Liver (tissue), 9 donors: Measurements from ENCODE around the gene ZBTB4. TPM values are rescaled to one million over a fixed set of nuclear protein-coding genes. Genes with fewer than 3 reads are reported as not detected.

ENCODE experiments used
- DNase-seq: peaks from one replicate; pipeline ENCODE4 v3.0.0-alpha.2; 2017; ENCODE audit warnings: low spot score
- H3K27ac ChIP-seq, 2 donors: one replicate each; pipeline ENCODE4 v1.7.0; 2013; ENCODE audit warnings: inconsistent platforms in 2 of 2, low read length in 2 of 2, control low read depth in 1 of 2, low read depth in 1 of 2, mild to moderate bottlenecking in 1 of 2
- H3K27me3 ChIP-seq, 4 donors: one replicate each; pipeline versions ENCODE4 v1.6.1 to v1.7.0; 2013; ENCODE audit warnings: low read length in 3 of 4, inconsistent platforms in 1 of 4, mild to moderate bottlenecking in 1 of 4, moderate library complexity in 1 of 4; ENCODE audit not compliant: control insufficient read depth in 4 of 4, insufficient read depth in 4 of 4
- H3K36me3 ChIP-seq, 4 donors: one replicate each; pipeline versions ENCODE4 v1.6.1 to v1.7.0; 2013; ENCODE audit warnings: low read length in 3 of 4, mild to moderate bottlenecking in 3 of 4, low read depth in 1 of 4, moderate library complexity in 1 of 4; ENCODE audit not compliant: control insufficient read depth in 4 of 4, insufficient read depth in 3 of 4
- H3K4me1 ChIP-seq, 4 donors: one replicate each; pipeline versions ENCODE4 v1.6.1 to v1.7.0; 2013; ENCODE audit warnings: low read length in 3 of 4, mild to moderate bottlenecking in 3 of 4, moderate library complexity in 1 of 4; ENCODE audit not compliant: control insufficient read depth in 4 of 4, insufficient read depth in 4 of 4
- H3K4me3 ChIP-seq, 3 donors: one replicate each; pipeline versions ENCODE4 v1.6.1 to v1.7.0; 2013; ENCODE audit warnings: low read length in 3 of 3, control low read depth in 1 of 3, low read depth in 1 of 3, mild to moderate bottlenecking in 1 of 3
- H3K9ac ChIP-seq, 2 donors: one replicate each; pipeline ENCODE4 v1.7.0; 2013; ENCODE audit warnings: low read length in 2 of 2, mild to moderate bottlenecking in 2 of 2, moderate library complexity in 2 of 2, control low read depth in 1 of 2, low read depth in 1 of 2
- H3K9me3 ChIP-seq, 4 donors: one replicate each; pipeline versions ENCODE4 v1.6.1 to v1.7.0; 2013; ENCODE audit warnings: low read length in 3 of 4; ENCODE audit not compliant: control insufficient read depth in 4 of 4
- EGR1 ChIP-seq, 2 donors: IDR thresholded peaks; 2 replicates each; pipeline ENCODE4 v1.6.1; 2016 to 2018; ENCODE audit warnings: antibody characterized with exemption in 2 of 2, low read depth in 2 of 2
- FOXA2 ChIP-seq: IDR thresholded peaks from 2 replicates; pipeline ENCODE4 v1.6.1; 2016; ENCODE audit warnings: antibody characterized with exemption
- GABPA ChIP-seq, 2 donors: IDR thresholded peaks in 1 of 2; conservative IDR thresholded peaks in 1 of 2; 2 replicates each; pipeline ENCODE4 v1.6.1; 2016; ENCODE audit warnings: antibody characterized with exemption in 2 of 2, mild to moderate bottlenecking in 1 of 2, moderate library complexity in 1 of 2
- HNF4A ChIP-seq, 2 donors: conservative IDR thresholded peaks; 2 replicates each; pipeline ENCODE4 v1.6.1; 2016; ENCODE audit warnings: antibody characterized with exemption in 2 of 2, mild to moderate bottlenecking in 2 of 2
- JUND ChIP-seq, 2 donors: IDR thresholded peaks; 2 replicates each; pipeline ENCODE4 v1.6.1; 2016; ENCODE audit warnings: antibody characterized with exemption in 2 of 2
- NR2F2 ChIP-seq: IDR thresholded peaks from 2 replicates; pipeline ENCODE4 v1.6.1; 2016; ENCODE audit warnings: antibody characterized with exemption
- RAD21 ChIP-seq, 2 donors: IDR thresholded peaks; 2 replicates each; pipeline ENCODE4 v1.6.1; 2016; ENCODE audit warnings: antibody characterized with exemption in 2 of 2, mild to moderate bottlenecking in 2 of 2
- RXRA ChIP-seq, 2 donors: IDR thresholded peaks; 2 replicates each; pipeline ENCODE4 v1.6.1; 2017 to 2018; ENCODE audit warnings: antibody characterized with exemption in 2 of 2, mild to moderate bottlenecking in 1 of 2
- SP1 ChIP-seq: IDR thresholded peaks from 2 replicates; pipeline ENCODE4 v1.6.1; 2018; ENCODE audit warnings: antibody characterized with exemption, mild to moderate bottlenecking
- TAF1 ChIP-seq: conservative IDR thresholded peaks from 2 replicates; pipeline ENCODE4 v1.6.1; 2016; ENCODE audit warnings: antibody characterized with exemption, mild to moderate bottlenecking
- YY1 ChIP-seq: IDR thresholded peaks from 2 replicates; pipeline ENCODE4 v1.6.1; 2016; ENCODE audit warnings: antibody characterized with exemption, mild to moderate bottlenecking
- WGBS: extraction: QIAGEN DNeasy Blood & Tissue Kit; methylation state at CpG from one replicate; pipeline ENCODE4 v1.1.7; 2013; 5-methylcytosine and 5-hydroxymethylcytosine counted together
- polyA plus RNA-seq, 2 donors: library from polyadenylated mRNA; stranded (reverse) in 1 of 2; unstranded in 1 of 2; fragments of 200-250 nt in 1 of 2; fragments of >200 nt in 1 of 2; fragmentation: Nextera tagmentation in 1 of 2; extraction: Ambion mirVana in 1 of 2; gene quantifications; one replicate each; pipeline versions ENCODE4 v1.2.1 to v1.2.3, GENCODE V29; 2013 to 2015
- total RNA-seq, 2 donors: library from RNA; depleted of rRNA; stranded (reverse); fragments of >200 nt; gene quantifications; one replicate each; pipeline ENCODE4 v1.2.3, GENCODE V29; 2014
- TF ChIP-seq, protein P1 (sequence below): IDR thresholded peaks from 2 replicates; pipeline ENCODE4 v1.6.1; 2016; ENCODE audit warnings: antibody characterized with exemption
- TF ChIP-seq, protein P2 (sequence below): IDR thresholded peaks from 2 replicates; pipeline ENCODE4 v1.6.1; 2016; ENCODE audit warnings: antibody characterized with exemption
- TF ChIP-seq, protein P3 (sequence below): IDR thresholded peaks from 2 replicates; pipeline ENCODE4 v1.6.1; 2016; ENCODE audit warnings: antibody characterized with exemption, mild to moderate bottlenecking
- TF ChIP-seq, protein P4 (sequence below): fragments of 150-350 bp; IDR thresholded peaks from 2 replicates; pipeline ENCODE4 v1.5.1; 2017; ENCODE audit warnings: improper control_type of control experiment, low read depth, low read length; ENCODE audit not compliant: missing input control
- donor health status: healthy.
- donor health status: healthy.
- donor health status: healthy.
- donor health status: healthy.
- donor health status: healthy.

ZBTB4 gene
- total and polyA plus RNA-seq, 4 donors: 1.5 to 6.0 (median 5.1) TPM

DNA sequence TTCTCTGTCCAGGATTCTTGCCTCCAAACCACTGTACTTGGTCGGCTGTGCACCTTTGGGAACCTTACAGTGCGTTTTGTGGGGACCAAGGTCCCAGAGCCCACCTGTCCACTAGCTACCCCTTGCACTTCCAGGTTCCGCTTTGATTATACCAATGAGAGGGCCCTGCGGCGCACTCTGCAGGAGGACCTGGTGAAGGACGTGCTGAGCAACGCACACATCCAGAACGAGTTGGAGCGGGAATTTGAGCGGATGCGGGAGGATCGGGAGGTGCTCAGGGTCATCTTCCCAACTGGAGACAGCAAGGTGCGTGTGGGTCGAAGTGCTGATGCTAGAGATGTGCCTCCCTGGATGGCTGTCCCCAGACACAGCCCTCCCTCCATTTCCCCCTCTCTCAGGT is 23.6 kb upstream of the ZBTB4 start:
- no peak for TF ChIP-seq SP1
- TF ChIP-seq RAD21 (IDR thresholded peaks at IDR 0.05): peak; percentile 44 to 65
- no peak overlapping the region for H3K9ac ChIP-seq
- WGBS: 91% methylated on average over 14 of the region's 14 CpGs
- H3K4me1 ChIP-seq: no peaks in the 10 kb centered on the region
- no peak overlapping the region for H3K27ac ChIP-seq
- H3K27me3 ChIP-seq: no peaks in the 10 kb centered on the region
- peaks cover 37 to 89% (median 73%) of the 10 kb centered on the region in 4 donors for H3K36me3 ChIP-seq
- H3K9me3 ChIP-seq: no peaks in the 10 kb centered on the region
- no peak for DNase-seq
- no peak overlapping the region for H3K4me3 ChIP-seq

DNA sequence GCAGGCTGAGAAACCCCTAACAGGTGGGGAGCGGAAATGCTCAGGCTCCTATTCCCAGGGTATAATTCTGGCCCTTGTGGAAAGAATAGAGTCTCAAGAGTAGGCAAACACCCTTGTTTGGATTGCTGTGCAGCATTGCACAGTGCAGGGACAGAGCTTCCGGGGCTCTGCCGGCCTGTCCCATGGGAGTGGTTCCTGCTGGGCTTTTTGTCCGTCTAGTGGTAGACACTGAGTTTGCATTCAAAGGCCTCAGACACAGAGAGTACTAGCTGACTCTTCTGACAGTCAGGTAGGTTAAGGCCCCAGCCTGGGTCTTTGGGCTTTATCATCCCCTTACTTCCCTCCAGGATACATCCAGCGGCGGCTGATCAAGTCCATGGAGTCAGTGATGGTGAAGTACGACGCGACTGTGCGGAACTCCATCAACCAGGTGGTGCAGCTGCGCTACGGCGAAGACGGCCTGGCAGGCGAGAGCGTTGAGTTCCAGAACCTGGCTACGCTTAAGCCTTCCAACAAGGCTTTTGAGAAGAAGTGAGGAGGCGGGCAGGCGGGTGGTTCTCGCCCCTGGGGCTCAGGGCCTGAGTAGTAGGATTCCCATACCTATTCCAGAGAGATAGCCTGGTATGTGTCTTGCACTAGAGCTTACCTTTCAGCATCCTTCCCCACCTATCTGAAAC is 22.9 kb upstream of the ZBTB4 start:
- no peak overlapping the region for H3K4me3 ChIP-seq
- H3K27ac ChIP-seq: no peak overlapping the region
- no peaks in the 10 kb centered on the region for H3K9me3 ChIP-seq
- DNase-seq: no peak
- no peaks in the 10 kb centered on the region for H3K4me1 ChIP-seq
- no peak overlapping the region for H3K9ac ChIP-seq
- H3K36me3 ChIP-seq: peaks cover 41 to 90% (median 77%) of the 10 kb centered on the region in 4 donors
- TF ChIP-seq JUND (IDR thresholded peaks at IDR 0.05): no peak
- TF ChIP-seq TAF1: no peak
- TF ChIP-seq YY1: no peak
- TF ChIP-seq, protein P1, sequence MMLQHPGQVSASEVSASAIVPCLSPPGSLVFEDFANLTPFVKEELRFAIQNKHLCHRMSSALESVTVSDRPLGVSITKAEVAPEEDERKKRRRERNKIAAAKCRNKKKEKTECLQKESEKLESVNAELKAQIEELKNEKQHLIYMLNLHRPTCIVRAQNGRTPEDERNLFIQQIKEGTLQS: no peak
- TF ChIP-seq GABPA (IDR thresholded peaks at IDR 0.05 in 1 of 2, conservative IDR thresholded peaks at IDR 0.05 in 1 of 2): no peak
- TF ChIP-seq, protein P2, sequence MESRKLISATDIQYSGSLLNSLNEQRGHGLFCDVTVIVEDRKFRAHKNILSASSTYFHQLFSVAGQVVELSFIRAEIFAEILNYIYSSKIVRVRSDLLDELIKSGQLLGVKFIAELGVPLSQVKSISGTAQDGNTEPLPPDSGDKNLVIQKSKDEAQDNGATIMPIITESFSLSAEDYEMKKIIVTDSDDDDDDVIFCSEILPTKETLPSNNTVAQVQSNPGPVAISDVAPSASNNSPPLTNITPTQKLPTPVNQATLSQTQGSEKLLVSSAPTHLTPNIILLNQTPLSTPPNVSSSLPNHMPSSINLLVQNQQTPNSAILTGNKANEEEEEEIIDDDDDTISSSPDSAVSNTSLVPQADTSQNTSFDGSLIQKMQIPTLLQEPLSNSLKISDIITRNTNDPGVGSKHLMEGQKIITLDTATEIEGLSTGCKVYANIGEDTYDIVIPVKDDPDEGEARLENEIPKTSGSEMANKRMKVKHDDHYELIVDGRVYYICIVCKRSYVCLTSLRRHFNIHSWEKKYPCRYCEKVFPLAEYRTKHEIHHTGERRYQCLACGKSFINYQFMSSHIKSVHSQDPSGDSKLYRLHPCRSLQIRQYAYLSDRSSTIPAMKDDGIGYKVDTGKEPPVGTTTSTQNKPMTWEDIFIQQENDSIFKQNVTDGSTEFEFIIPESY: no peak
- WGBS: 93% methylated on average over 20 of the region's 20 CpGs
- no peaks in the 10 kb centered on the region for H3K27me3 ChIP-seq

DNA sequence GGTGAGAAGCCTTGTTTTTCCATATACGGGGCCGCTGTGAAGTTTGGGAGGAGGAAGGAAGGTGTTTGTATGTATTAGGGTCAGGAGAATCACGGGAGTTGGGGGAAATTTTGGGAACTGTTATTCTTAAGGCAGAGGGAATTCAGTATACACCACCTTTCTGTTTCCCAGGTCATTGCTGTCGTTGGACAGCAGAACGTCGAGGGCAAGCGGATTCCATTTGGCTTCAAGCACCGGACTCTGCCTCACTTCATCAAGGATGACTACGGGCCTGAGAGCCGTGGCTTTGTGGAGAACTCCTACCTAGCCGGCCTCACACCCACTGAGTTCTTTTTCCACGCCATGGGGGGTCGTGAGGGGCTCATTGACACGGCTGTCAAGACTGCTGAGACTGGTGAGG is 22.3 kb upstream of the ZBTB4 start:
- H3K4me1 ChIP-seq: no peaks in the 10 kb centered on the region
- no peak overlapping the region for H3K27ac ChIP-seq
- peaks cover 40 to 90% (median 79%) of the 10 kb centered on the region in 4 donors for H3K36me3 ChIP-seq
- 91% methylated on average over 14 of the region's 14 CpGs for WGBS
- H3K4me3 ChIP-seq: no peak overlapping the region
- H3K9ac ChIP-seq: no peak overlapping the region
- H3K9me3 ChIP-seq: no peaks in the 10 kb centered on the region
- DNase-seq: no peak
- H3K27me3 ChIP-seq: no peaks in the 10 kb centered on the region
- TF ChIP-seq RXRA (IDR thresholded peaks at IDR 0.05) (no peak), NR2F2 (no peak), JUND (IDR thresholded peaks at IDR 0.05) (no peak), RAD21 (IDR thresholded peaks at IDR 0.05) (no peak), EGR1 (IDR thresholded peaks at IDR 0.05; ENCODE audit: low read depth in 2 of 2) (no peak), FOXA2 (no peak), YY1 (no peak), SP1 (no peak), HNF4A (conservative IDR thresholded peaks at IDR 0.05) (no peak)
- TF ChIP-seq, protein P1: no peak
- TF ChIP-seq, protein P3, sequence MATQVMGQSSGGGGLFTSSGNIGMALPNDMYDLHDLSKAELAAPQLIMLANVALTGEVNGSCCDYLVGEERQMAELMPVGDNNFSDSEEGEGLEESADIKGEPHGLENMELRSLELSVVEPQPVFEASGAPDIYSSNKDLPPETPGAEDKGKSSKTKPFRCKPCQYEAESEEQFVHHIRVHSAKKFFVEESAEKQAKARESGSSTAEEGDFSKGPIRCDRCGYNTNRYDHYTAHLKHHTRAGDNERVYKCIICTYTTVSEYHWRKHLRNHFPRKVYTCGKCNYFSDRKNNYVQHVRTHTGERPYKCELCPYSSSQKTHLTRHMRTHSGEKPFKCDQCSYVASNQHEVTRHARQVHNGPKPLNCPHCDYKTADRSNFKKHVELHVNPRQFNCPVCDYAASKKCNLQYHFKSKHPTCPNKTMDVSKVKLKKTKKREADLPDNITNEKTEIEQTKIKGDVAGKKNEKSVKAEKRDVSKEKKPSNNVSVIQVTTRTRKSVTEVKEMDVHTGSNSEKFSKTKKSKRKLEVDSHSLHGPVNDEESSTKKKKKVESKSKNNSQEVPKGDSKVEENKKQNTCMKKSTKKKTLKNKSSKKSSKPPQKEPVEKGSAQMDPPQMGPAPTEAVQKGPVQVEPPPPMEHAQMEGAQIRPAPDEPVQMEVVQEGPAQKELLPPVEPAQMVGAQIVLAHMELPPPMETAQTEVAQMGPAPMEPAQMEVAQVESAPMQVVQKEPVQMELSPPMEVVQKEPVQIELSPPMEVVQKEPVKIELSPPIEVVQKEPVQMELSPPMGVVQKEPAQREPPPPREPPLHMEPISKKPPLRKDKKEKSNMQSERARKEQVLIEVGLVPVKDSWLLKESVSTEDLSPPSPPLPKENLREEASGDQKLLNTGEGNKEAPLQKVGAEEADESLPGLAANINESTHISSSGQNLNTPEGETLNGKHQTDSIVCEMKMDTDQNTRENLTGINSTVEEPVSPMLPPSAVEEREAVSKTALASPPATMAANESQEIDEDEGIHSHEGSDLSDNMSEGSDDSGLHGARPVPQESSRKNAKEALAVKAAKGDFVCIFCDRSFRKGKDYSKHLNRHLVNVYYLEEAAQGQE: no peak
- TF ChIP-seq, protein P2: no peak
- TF ChIP-seq, protein P4, sequence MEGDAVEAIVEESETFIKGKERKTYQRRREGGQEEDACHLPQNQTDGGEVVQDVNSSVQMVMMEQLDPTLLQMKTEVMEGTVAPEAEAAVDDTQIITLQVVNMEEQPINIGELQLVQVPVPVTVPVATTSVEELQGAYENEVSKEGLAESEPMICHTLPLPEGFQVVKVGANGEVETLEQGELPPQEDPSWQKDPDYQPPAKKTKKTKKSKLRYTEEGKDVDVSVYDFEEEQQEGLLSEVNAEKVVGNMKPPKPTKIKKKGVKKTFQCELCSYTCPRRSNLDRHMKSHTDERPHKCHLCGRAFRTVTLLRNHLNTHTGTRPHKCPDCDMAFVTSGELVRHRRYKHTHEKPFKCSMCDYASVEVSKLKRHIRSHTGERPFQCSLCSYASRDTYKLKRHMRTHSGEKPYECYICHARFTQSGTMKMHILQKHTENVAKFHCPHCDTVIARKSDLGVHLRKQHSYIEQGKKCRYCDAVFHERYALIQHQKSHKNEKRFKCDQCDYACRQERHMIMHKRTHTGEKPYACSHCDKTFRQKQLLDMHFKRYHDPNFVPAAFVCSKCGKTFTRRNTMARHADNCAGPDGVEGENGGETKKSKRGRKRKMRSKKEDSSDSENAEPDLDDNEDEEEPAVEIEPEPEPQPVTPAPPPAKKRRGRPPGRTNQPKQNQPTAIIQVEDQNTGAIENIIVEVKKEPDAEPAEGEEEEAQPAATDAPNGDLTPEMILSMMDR: no peak
